ENCODE measurements around the gene SENP1. TPM values are rescaled to one million over a fixed set of nuclear protein-coding genes. Genes with fewer than 3 reads are reported as not detected.

Gene SENP1
- total and polyA plus RNA-seq, 2 of the 13 experiments (the other 11 are each of a cell fraction or from before 2014, with no cell fraction given), result 14.0 to 20.2 TPM

GRCh38 chr12:48105867-48106680, at the start of gene SENP1 (continued):
- TF ChIP-seq POLR2G (IDR thresholded peaks at IDR 0.05; ENCODE audit: low read depth, low read length) (peak; percentile 84), ZNF772 (CRISPR knock-in tag; IDR thresholded peaks at IDR 0.05) (peak; percentile 50; the same call in 1 of the 2 replicates), ZSCAN5A (CRISPR knock-in tag; IDR thresholded peaks at IDR 0.05; ENCODE audit: borderline replicate concordance) (0 out of 2 replicates have a peak, but pooled peaks have one; percentile 64), ZNF761 (CRISPR knock-in tag; conservative IDR thresholded peaks at IDR 0.05) (no peak), ZNF687 (CRISPR knock-in tag; IDR thresholded peaks at IDR 0.05) (peak; percentile 89), PBX3 (CRISPR knock-in tag; IDR thresholded peaks at IDR 0.05; ENCODE audit: borderline replicate concordance) (no peak), NFIC (IDR thresholded peaks at IDR 0.05; ENCODE audit: low read length) (peak; percentile 43; the same call in 1 of the 2 replicates), CREB1 (IDR thresholded peaks at IDR 0.05) (no peak), CREB1 (CRISPR knock-in tag; IDR thresholded peaks at IDR 0.05) (peak; percentile 59), HINFP (CRISPR knock-in tag; IDR thresholded peaks at IDR 0.05; ENCODE audit: low read depth) (0 out of 2 replicates have a peak, but pooled peaks have one; percentile 54), ZNF136 (CRISPR knock-in tag; IDR thresholded peaks at IDR 0.05; ENCODE audit: low read depth) (no peak), ZNF317 (CRISPR knock-in tag; IDR thresholded peaks at IDR 0.05) (0 out of 2 replicates have a peak, but pooled peaks have one; percentile 37), SCMH1 (CRISPR knock-in tag; IDR thresholded peaks at IDR 0.05; ENCODE audit: borderline replicate concordance) (no peak), ISX (CRISPR knock-in tag; conservative IDR thresholded peaks at IDR 0.05) (no peak), MAFK (conservative IDR thresholded peaks at IDR 0.05 in 1 of 2, IDR thresholded peaks at IDR 0.05 in 1 of 2; ENCODE audit: low read length in 2 of 2) (no peak), ZC3H13 (CRISPR knock-in tag; IDR thresholded peaks at IDR 0.05) (0 out of 2 replicates have a peak, but pooled peaks have one; percentile 54), ZNF280B (CRISPR knock-in tag; IDR thresholded peaks at IDR 0.05; ENCODE audit: borderline replicate concordance) (peak; percentile 93; the same call in 1 of the 2 replicates), REL (CRISPR knock-in tag; conservative IDR thresholded peaks at IDR 0.05) (peak; percentile 79; the same call in 1 of the 2 replicates)

Data from HepG2 (cell line).